Measurements from ENCODE around the gene RPL22. TPM values are rescaled to one million over a fixed set of nuclear protein-coding genes. Genes with fewer than 3 reads are reported as not detected.
A peak's percentile ranks its signal among the peaks of the same experiment; 100 is the strongest.

The RPL22 gene
- total RNA-seq, 1 experiment from 2014 or later, result 149 TPM

- Histone ChIP-seq H3K4me1 (replicated peaks) (no peaks in the 10 kb centered on the region), H3K4me3 (no peak overlapping the region), H3K36me3 (no peaks in the 10 kb centered on the region), H3K27ac (no peak overlapping the region), H3K27me3 (replicated peaks) (peaks cover 8% of the 10 kb centered on the region; the same call in 1 of the 2 replicates), H3K9me3 (replicated peaks) (no peaks in the 10 kb centered on the region)
- DNase-seq (ENCODE audit: low read depth in 1 of 2, low spot score in 2 of 2), result no peak
These were observed 31.7 kb downstream of the RPL22 start for GRCh38 chr1:6167391-6168303.

DNA sequence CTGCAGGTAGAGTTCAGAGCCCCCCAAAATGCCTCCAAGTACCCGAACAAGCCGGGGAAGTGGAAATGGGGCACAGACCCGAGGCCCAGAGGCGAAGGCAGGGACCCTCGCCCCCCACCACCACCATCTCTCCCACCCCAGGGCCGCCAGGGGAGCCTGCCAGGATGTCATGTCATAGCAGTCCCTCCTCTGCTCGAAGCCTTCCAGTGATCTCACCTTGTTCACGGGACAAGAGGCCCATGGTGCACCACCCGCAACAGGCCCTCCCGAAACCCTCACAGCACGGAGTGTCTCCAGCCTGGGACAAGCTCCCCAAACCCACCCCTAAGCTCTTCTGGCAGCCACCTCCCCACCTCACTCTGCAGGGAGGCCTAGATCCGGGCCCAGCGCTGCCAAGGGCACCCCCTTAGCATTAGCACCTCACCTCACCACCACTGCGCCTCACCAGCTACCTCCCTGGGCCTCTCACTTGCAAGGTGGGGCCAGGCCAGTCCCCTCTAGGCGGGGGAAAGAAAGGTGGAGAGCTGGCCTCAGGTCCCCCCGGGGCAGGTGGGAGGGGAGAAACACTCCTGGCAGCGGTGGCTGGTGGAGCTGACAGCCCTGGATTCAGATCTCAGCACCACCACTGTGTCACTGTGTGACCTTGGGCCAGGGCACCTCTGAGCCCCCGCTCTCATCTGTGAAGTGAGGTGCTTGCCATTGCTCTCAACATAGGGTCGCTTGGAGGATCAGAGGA, 32.6 kb downstream of the RPL22 start:
- H3K36me3 ChIP-seq, result no peaks in the 10 kb centered on the region
- H3K9me3 ChIP-seq (replicated peaks), result no peaks in the 10 kb centered on the region
- H3K4me3 ChIP-seq, result no peak overlapping the region
- no peak overlapping the region for H3K27ac ChIP-seq
- H3K27me3 ChIP-seq (replicated peaks), result peaks cover 8% of the 10 kb centered on the region; the same call in 1 of the 2 replicates
- no peak for DNase-seq (ENCODE audit: low read depth in 1 of 2, low spot score in 2 of 2)
- no peaks in the 10 kb centered on the region for H3K4me1 ChIP-seq (replicated peaks)

DNA sequence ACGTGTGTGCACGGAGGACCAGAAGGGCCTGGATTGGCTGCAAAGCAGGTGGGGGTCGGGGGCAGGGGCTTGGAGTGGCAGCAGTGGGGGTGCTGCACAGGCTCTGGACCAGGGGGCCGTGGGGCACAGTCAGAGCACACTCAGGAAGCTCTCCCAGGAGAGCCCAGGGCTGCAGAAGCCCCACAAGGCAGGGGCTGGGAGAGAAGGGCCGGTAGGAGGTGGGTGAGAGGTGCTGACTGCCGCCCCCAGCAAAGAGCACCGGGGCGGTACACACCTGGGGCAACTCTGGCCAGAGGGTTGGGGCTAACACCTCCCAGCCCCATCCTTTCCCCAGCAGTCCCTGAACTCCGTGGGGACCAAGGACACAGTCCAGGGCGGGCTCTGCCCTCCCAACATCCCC, 33.2 kb downstream of the RPL22 start:
- no peaks in the 10 kb centered on the region for H3K36me3 ChIP-seq
- no peaks in the 10 kb centered on the region for H3K4me1 ChIP-seq (replicated peaks)
- DNase-seq (ENCODE audit: low read depth in 1 of 2, low spot score in 2 of 2), result no peak
- peaks cover 4% of the 10 kb centered on the region; the same call in 1 of the 2 replicates for H3K27me3 ChIP-seq (replicated peaks)
- H3K9me3 ChIP-seq (replicated peaks), result no peaks in the 10 kb centered on the region
- H3K27ac ChIP-seq, result no peak overlapping the region
- H3K4me3 ChIP-seq, result no peak overlapping the region

DNA sequence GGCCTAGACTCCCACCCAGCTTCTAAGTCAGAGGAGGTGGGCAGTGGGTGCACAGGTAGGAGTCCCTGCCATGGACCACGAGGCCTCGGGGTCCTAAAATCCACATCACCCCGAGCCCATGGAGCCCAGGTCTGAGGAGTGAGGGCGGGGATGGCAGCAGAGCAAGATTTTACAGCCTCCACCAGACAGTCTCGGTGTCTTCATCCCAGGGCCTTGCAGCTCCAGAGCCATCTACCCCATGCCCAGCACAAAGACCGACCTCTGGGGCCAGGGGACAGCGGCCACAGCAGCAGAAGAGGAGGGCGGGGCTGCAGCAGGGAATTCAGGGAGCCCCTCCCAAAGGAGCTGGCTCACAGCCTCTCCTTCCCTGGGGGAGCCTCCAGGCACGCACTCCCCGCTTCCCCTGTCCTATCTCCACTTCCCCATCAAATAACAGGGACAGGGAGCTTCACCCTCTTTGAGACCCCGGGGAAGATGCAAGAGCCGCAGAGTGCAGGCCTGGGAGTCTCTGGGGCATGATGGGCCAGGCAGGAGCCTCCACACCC, 33.9 kb downstream of the RPL22 start:
- no peak for DNase-seq (ENCODE audit: low read depth in 1 of 2, low spot score in 2 of 2)
- Histone ChIP-seq H3K4me1 (replicated peaks) (no peaks in the 10 kb centered on the region), H3K9me3 (replicated peaks) (no peaks in the 10 kb centered on the region), H3K27me3 (replicated peaks) (0 out of 2 replicates have a peak, but pooled peaks cover 3% of the 10 kb centered on the region), H3K27ac (no peak overlapping the region), H3K36me3 (no peaks in the 10 kb centered on the region), H3K4me3 (no peak overlapping the region)

GRCh38 chr1:6165027-6165426, 34.4 kb downstream of the RPL22 start:
- H3K27ac ChIP-seq, result no peak overlapping the region
- DNase-seq (ENCODE audit: low read depth in 1 of 2, low spot score in 2 of 2), result no peak
- H3K27me3 ChIP-seq (replicated peaks), result 0 out of 2 replicates have a peak, but pooled peaks cover 3% of the 10 kb centered on the region
- H3K36me3 ChIP-seq, result no peaks in the 10 kb centered on the region
- no peaks in the 10 kb centered on the region for H3K9me3 ChIP-seq (replicated peaks)
- no peaks in the 10 kb centered on the region for H3K4me1 ChIP-seq (replicated peaks)
- no peak overlapping the region for H3K4me3 ChIP-seq

- Histone ChIP-seq H3K4me1 (replicated peaks) (no peaks in the 10 kb centered on the region), H3K4me3 (no peak overlapping the region), H3K27ac (no peak overlapping the region), H3K9me3 (replicated peaks) (no peaks in the 10 kb centered on the region), H3K27me3 (replicated peaks) (0 out of 2 replicates have a peak, but pooled peaks cover 3% of the 10 kb centered on the region), H3K36me3 (no peaks in the 10 kb centered on the region)
- no peak for DNase-seq (ENCODE audit: low read depth in 1 of 2, low spot score in 2 of 2)
These were observed 35.3 kb downstream of the RPL22 start for GRCh38 chr1:6163973-6164617.

- Histone ChIP-seq H3K27me3 (replicated peaks) (0 out of 2 replicates have a peak, but pooled peaks cover 1% of the 10 kb centered on the region), H3K36me3 (no peaks in the 10 kb centered on the region)
These were observed 36.0 kb downstream of the RPL22 start for GRCh38 chr1:6163191-6163972.

GRCh38 chr1:6162773-6163172, 36.6 kb downstream of the RPL22 start:
- DNase-seq (ENCODE audit: low read depth in 1 of 2, low spot score in 2 of 2), result no peak
- no peak overlapping the region for H3K4me3 ChIP-seq
- H3K36me3 ChIP-seq, result no peaks in the 10 kb centered on the region
- no peak overlapping the region for H3K27ac ChIP-seq
- no peaks in the 10 kb centered on the region for H3K27me3 ChIP-seq (replicated peaks)
- no peaks in the 10 kb centered on the region for H3K9me3 ChIP-seq (replicated peaks)
- no peaks in the 10 kb centered on the region; the same call in 1 of the 2 replicates for H3K4me1 ChIP-seq (replicated peaks)

More at GRCh38 chr1:6163191-6163972, 36.0 kb downstream of the RPL22 start:
- no peak for DNase-seq (ENCODE audit: low read depth in 1 of 2, low spot score in 2 of 2)
- H3K9me3 ChIP-seq (replicated peaks), result no peaks in the 10 kb centered on the region
- no peaks in the 10 kb centered on the region for H3K4me1 ChIP-seq (replicated peaks)
- no peak overlapping the region for H3K27ac ChIP-seq
- H3K4me3 ChIP-seq, result no peak overlapping the region

GRCh38 chr1:6162341-6162740, 37.1 kb downstream of the RPL22 start:
- no peaks in the 10 kb centered on the region for H3K9me3 ChIP-seq (replicated peaks)
- H3K4me1 ChIP-seq (replicated peaks), result peaks cover 3% of the 10 kb centered on the region; the same call in 1 of the 2 replicates
- H3K4me3 ChIP-seq, result no peak overlapping the region
- no peaks in the 10 kb centered on the region for H3K27me3 ChIP-seq (replicated peaks)
- H3K36me3 ChIP-seq, result no peaks in the 10 kb centered on the region
- no peak overlapping the region for H3K27ac ChIP-seq
- no peak for DNase-seq (ENCODE audit: low read depth in 1 of 2, low spot score in 2 of 2)

GRCh38 chr1:6158181-6158580, 41.2 kb downstream of the RPL22 start:
- no peak overlapping the region for H3K27ac ChIP-seq
- no peaks in the 10 kb centered on the region for H3K36me3 ChIP-seq
- no peaks in the 10 kb centered on the region for H3K27me3 ChIP-seq (replicated peaks)
- H3K4me3 ChIP-seq, result no peak overlapping the region
- H3K9me3 ChIP-seq (replicated peaks), result no peaks in the 10 kb centered on the region
- H3K4me1 ChIP-seq (replicated peaks), result peaks cover 5% of the 10 kb centered on the region; the same call in 1 of the 2 replicates
- no peak for DNase-seq (ENCODE audit: low read depth in 1 of 2, low spot score in 2 of 2)

DNA sequence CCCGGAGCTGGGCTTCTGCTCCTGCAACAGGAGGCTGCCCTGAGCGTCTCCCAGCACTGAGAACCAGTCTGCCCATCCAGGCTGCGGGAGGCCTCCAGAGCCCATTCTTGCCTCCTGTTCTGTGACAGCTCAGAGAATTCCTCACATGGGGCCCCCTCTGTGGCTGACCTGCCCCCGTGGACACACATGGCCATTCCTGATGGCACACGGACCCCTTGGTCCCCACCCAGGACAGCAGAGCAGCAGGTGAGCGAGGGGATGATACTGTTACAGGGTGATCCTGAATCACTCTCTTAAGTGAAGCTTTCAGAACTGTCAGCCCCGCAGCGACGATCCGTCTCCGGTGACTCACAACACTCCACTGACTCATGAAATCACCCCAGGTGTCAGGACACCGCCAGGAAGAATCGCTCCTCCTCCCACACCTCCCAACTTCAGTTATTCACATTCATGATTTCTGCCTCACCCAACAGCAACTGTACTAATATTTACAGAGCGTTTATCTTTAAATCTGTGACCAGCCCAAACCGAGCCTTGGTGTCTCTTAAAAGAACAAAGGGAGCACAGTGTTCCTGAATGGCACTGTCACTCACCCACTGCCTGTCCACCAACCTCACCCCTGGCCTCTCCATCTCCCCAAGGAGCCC, 41.7 kb downstream of the RPL22 start:
- peak in 1 of 2 experiments; percentile 19 for DNase-seq (ENCODE audit: low read depth in 1 of 2, low spot score in 2 of 2)
- Histone ChIP-seq H3K27ac (no peak overlapping the region), H3K4me3 (no peak overlapping the region), H3K27me3 (replicated peaks) (no peaks in the 10 kb centered on the region), H3K4me1 (replicated peaks) (peaks cover 5% of the 10 kb centered on the region; the same call in 1 of the 2 replicates), H3K9me3 (replicated peaks) (no peaks in the 10 kb centered on the region), H3K36me3 (no peaks in the 10 kb centered on the region)

DNA sequence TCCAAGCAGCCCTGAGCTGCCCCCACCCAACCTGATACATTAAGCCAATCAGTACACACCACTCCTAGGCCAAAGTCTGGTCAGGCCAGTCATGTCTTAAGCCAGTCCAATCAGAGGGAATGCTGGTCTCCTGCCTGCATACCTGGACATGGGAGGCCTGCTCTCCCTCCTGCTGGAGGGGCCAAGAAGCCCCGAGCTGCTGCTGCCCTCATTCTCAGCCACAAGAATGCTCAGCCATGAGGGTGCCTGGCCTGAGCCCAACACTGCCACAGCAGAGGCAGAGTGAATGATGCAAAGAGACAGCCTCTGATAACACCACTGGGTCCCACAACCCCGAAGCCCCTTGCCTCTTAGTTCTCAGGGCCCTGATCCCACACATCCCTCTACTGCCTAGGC, 42.3 kb downstream of the RPL22 start:
- DNase-seq (ENCODE audit: low read depth in 1 of 2, low spot score in 2 of 2), result no peak
- Histone ChIP-seq H3K36me3 (no peaks in the 10 kb centered on the region), H3K27ac (no peak overlapping the region), H3K4me1 (replicated peaks) (peaks cover 5% of the 10 kb centered on the region; the same call in 1 of the 2 replicates), H3K4me3 (no peak overlapping the region), H3K27me3 (replicated peaks) (no peaks in the 10 kb centered on the region), H3K9me3 (replicated peaks) (no peaks in the 10 kb centered on the region)

All from SJSA1 (cell line).